ENCODE results near the gene S100A12.

Gene S100A12

GRCh38 chr1:153397051-153397923, 21.9 kb upstream of the S100A12 start:
- DNase-seq (ENCODE audit: low read depth in 2 of 2), result no peak

- no peak for DNase-seq (ENCODE audit: low read depth in 2 of 2)
Measured at GRCh38 chr1:153396461-153396860, 21.0 kb upstream of the S100A12 start.

- DNase-seq (ENCODE audit: low read depth in 2 of 2), result no peak
Measured at GRCh38 chr1:153395776-153396175, 20.4 kb upstream of the S100A12 start.

- no peak for DNase-seq (ENCODE audit: low read depth in 2 of 2)
Measured at GRCh38 chr1:153395136-153395685, 19.8 kb upstream of the S100A12 start.

GRCh38 chr1:153394391-153394790, 19.0 kb upstream of the S100A12 start:
- DNase-seq (ENCODE audit: low read depth in 2 of 2), result no peak

- DNase-seq (ENCODE audit: low read depth in 2 of 2), result no peak
Measured at GRCh38 chr1:153393926-153394325, 18.5 kb upstream of the S100A12 start.

- DNase-seq (ENCODE audit: low read depth in 2 of 2), result no peak
Measured at GRCh38 chr1:153392822-153393221, 17.4 kb upstream of the S100A12 start.

GRCh38 chr1:153392258-153392657, 16.8 kb upstream of the S100A12 start:
- no peak for DNase-seq (ENCODE audit: low read depth in 2 of 2)

GRCh38 chr1:153390938-153391710, 15.7 kb upstream of the S100A12 start, which contains the start of gene S100A8:
Gene S100A8, minus strand, starts transcription at chr1:153391073. Its CDS starts 538 bp downstream, at chr1:153390535.
- no peak for DNase-seq (ENCODE audit: low read depth in 2 of 2)

GRCh38 chr1:153389973-153390879, 14.8 kb upstream of the S100A12 start:
- no peak for DNase-seq (ENCODE audit: low read depth in 2 of 2)

- DNase-seq (ENCODE audit: low read depth in 2 of 2), result no peak
Measured at GRCh38 chr1:153389401-153389800, 14.0 kb upstream of the S100A12 start.

GRCh38 chr1:153387785-153388184, 12.4 kb upstream of the S100A12 start:
- DNase-seq (ENCODE audit: low read depth in 2 of 2), result no peak

- no peak for DNase-seq (ENCODE audit: low read depth in 2 of 2)
Measured at GRCh38 chr1:153387001-153387400, 11.6 kb upstream of the S100A12 start.

- no peak for DNase-seq (ENCODE audit: low read depth in 2 of 2)
Measured at GRCh38 chr1:153386500-153386901, 11.1 kb upstream of the S100A12 start.

GRCh38 chr1:153384958-153385580, 9.6 kb upstream of the S100A12 start:
- DNase-seq (ENCODE audit: low read depth in 2 of 2), result no peak

GRCh38 chr1:153380711-153381110, 5.3 kb upstream of the S100A12 start:
- DNase-seq (ENCODE audit: low read depth in 2 of 2), result no peak

GRCh38 chr1:153379591-153379990, 4.2 kb upstream of the S100A12 start:
- no peak for DNase-seq (ENCODE audit: low read depth in 2 of 2)

- DNase-seq (ENCODE audit: low read depth in 2 of 2), result no peak
Measured at GRCh38 chr1:153374071-153374470, 1.4 kb downstream of the S100A12 start.

- no peak for DNase-seq (ENCODE audit: low read depth in 2 of 2)
Measured at GRCh38 chr1:153372571-153372970, 2.9 kb downstream of the S100A12 start.

- DNase-seq (ENCODE audit: low read depth in 2 of 2), result no peak
Measured at GRCh38 chr1:153371231-153371630, 4.2 kb downstream of the S100A12 start.

GRCh38 chr1:153370146-153370545, 5.3 kb downstream of the S100A12 start:
- DNase-seq (ENCODE audit: low read depth in 2 of 2), result no peak

All from stimulated activated CD4-positive, alpha-beta T cell treated with anti-CD3 and anti-CD28 coated beads, Interleukin-1b, Interleukin-23, amount 100 ng/mL, for 4 hours (primary cell).